ENCODE data around the gene ZFYVE21.

Gene ZFYVE21

GRCh38 chr14:103692871-103693270, 22.7 kb upstream of the ZFYVE21 start:
- DNase-seq: no peak

DNA sequence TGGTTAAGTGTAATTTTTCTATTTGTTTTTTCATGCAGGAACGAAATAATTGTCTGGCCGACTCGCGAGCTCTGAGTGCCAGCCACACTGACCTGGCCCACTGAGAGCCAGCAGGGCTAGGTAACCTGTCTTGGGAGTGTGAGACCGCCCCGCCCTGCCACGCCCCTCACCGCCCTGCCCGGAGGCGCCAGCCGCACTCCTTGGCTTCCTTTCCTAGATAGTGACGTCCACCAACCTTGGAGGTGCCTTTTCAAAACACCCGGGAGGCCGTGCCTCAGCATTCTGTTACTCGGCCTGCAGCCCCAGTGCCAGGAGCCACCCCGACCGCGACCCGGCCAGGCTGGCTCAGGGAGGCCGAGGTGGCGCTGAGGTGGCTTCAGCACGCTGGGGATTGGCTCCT, 22.1 kb upstream of the ZFYVE21 start:
- no peak for DNase-seq

DNA sequence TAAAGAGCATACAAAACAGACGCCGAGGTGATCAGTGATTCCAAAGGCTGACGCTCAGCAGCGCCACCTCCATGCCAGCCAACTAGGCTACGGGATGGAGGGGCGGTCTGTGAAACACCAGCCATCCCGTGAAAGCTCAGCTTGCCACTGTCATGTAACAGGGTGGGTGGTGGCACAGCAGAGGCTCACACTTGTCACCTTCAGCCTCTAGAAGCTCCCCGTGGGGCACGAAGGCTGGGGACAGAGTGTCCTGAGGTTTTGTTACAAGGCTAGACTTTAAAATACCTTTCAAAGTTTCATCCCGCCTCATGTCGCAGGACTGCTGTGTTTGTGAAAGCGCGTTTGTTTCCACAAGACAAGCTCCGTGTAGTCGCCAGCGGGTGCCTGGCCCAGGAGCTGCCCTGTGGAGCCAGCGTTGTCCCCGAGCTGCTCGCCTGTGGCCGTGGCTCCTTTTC, 21.0 kb upstream of the ZFYVE21 start:
- no peak for DNase-seq

DNA sequence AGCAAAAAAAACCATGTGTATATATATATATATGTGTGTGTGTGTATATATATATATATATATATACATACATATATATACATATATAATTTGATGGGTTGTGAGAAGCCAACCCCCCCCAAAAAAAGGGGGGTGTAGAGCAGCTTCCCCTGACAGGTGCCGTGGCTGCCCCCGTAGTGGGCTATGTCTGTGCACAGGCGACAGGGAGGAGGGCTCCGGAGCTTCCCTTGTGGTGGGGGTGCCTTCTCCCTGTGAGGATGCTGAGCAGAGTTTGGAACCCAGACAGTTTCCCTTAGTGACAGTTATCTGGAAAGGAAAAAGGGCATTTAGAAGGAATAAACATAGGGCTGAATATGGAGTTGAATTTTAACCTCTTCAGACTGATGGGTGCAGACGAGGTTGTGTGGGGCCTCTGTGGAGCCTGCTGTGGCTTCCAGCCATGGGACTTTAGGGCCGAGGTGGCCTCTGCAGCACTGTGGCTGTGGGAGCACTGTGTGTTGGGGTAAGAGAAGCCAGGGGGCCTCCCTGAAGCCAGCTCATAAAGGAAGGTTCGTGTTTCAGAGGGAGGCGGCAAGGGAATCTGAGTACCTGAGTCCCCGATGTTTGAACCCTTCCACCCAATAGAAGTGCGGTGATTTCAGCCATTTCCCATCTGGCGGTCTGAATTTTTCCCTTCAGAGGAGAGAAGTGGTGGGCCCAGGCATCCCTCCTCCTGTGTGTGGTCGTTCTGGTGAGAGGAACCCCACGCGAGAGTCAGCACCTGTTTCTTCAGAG, 20.1 kb upstream of the ZFYVE21 start:
- DNase-seq: no peak

- DNase-seq: no peak
Observed at GRCh38 chr14:103696070-103696402, 19.6 kb upstream of the ZFYVE21 start.

- DNase-seq: no peak
Observed at GRCh38 chr14:103696466-103697071, 19.0 kb upstream of the ZFYVE21 start.

DNA sequence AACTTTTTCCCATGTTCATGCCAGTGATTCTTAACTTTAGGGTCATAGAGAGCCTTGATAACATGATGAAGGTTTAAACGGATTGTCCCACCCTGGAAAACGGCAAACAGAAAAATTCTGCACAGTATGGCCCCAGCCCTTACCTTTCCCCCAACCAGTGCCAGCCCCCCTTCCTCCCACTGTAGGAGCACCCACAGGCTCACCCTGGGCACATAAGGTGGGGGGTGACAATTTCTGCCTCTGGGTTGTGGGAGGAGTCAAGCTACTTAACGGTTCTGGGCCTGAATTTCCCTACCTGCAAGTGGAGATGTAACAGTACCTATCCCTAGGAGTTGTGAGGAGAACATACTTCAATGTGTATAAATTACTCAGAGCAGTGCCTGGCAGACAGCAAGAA, 18.4 kb upstream of the ZFYVE21 start:
- no peak for DNase-seq

- DNase-seq: no peak
Observed at GRCh38 chr14:103697603-103698379, 17.8 kb upstream of the ZFYVE21 start.

GRCh38 chr14:103698380-103699260, 17.0 kb upstream of the ZFYVE21 start:
- no peak for DNase-seq

GRCh38 chr14:103699261-103699661, 16.3 kb upstream of the ZFYVE21 start:
- DNase-seq: no peak

GRCh38 chr14:103699901-103700752, 15.5 kb upstream of the ZFYVE21 start:
- DNase-seq: no peak

DNA sequence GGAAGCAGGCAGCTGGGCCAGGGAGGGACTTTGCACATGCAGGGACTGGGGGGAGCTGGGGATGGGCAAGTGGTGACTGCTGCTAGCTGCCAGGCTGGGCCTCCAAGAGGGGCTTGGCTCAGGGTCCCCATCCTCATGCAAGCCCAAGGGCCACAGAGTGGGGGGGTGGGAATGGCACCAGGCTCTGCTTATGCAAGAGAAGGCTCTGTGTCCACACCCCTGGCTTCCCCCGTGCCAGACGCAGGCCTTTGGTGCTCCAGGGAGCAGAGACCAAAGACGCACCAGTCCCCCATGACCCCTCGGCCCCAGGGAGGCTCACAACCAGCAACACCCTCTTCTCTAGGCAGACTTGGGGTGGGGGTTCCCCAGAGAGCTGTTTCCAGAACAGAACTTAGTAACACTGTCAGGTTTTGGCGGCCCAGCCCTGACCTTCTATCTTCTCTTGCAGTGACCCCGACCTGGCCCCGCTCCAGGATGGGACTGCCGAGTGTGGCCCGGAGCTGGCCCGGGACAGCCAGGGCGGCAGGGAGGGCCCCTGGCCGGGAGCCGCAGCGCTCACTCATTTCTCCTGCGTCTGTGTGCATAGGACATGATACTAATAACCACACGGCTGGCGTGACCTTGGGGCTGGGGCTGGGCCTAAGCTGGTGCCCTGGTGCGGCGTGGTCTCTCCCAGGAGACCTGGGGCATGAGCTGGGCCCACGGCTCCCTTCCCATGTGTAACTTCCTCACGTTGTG, 14.7 kb upstream of the ZFYVE21 start:
- no peak for DNase-seq

GRCh38 chr14:103702095-103702494, 13.5 kb upstream of the ZFYVE21 start:
- DNase-seq: no peak

GRCh38 chr14:103702497-103703432, 12.8 kb upstream of the ZFYVE21 start:
- no peak for DNase-seq

GRCh38 chr14:103703433-103704385, 11.9 kb upstream of the ZFYVE21 start:
- DNase-seq: no peak

DNA sequence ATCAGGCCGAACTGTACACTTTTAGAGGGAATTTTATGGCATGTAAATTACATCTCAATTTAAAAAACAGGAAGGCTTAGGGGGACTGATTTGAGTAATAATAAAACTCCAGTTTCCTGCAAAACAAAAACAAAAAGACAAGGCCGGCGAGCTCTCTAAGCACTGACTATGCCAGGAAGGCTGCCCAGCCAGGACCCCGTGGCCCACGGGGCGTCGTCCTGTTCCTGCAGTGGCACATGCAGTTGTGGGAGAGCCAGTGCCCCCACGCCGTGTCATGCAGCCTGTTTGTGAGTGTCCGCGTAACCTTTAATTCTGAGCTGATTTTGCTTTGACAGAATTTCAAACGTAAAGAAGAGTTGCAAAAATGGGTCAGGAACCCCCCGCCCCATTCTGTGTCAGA, 10.9 kb upstream of the ZFYVE21 start:
- DNase-seq: no peak

GRCh38 chr14:103705118-103705503, 10.5 kb upstream of the ZFYVE21 start:
- no peak for DNase-seq

DNA sequence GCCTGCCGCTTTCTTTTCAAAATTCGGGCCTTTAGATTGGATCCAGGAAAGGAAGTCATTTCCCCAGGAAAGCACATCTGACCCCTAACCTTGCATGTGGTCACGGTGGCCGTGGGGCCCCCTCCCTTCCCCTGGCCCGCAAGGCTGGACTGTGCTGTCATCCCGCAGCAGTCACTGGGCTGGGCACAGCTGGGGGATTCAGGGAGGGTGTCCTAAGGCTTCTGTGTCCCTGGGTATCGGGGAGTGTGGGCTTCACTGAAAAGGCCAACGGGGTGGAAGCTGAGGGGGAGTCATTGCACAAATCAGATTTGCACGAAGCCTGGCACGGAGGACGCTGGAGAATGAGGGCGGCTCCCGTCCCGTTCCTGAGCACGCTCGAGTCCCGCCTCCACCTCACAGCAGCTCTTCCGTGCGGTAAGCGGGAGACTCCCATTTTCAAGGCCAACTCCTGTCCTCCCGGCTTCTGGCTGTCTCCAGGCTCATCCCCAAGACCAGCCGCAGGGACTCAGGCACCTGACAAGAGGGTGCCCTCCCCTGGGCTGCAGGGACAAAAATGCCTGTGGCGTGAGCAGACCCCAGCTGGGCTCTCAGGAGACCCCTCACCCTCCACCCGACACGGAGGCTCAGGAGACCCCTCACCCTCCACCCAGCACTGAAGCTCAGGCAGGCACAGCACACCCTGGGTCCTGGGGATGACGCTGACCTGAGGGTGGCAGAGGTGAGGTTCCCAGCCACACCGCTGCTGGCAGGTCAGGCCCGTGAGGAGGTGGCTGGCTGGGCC, 9.9 kb upstream of the ZFYVE21 start:
- DNase-seq: no peak

Measured in CD4-positive, alpha-beta T cell treated with Interleukin-10 for 1 hour (primary cell).